Skin of body (tissue), 2 donors: ENCODE measurements around the gene REPS1. TPM values are rescaled to one million over a fixed set of nuclear protein-coding genes. Genes with fewer than 3 reads are reported as not detected.
"Not testable (repeated sequence)": the region's sequence is repeated elsewhere in the genome, so short reads cannot be mapped to it uniquely, and the experiment has no call there.

ENCODE experiments used
- DNase-seq: peaks from one replicate; lab custom pipeline; 2025; lab: John Stamatoyannopoulos, UW
- total RNA-seq: library from RNA; depleted of rRNA; stranded (reverse); fragments of >200 nt; gene quantifications from one replicate; pipeline ENCODE4 v1.2.3, GENCODE V29; 2014

The REPS1 gene
- total RNA-seq, 1 donor from 2014 or later = 66.1 TPM

- no peak for DNase-seq
These were observed 15.7 kb upstream of the REPS1 start for GRCh38 chr6:139003751-139004150.

GRCh38 chr6:138999949-139000725 is 12.1 kb upstream of the REPS1 start:
- DNase-seq = no peak

GRCh38 chr6:138997136-138997535 is 9.1 kb upstream of the REPS1 start:
- DNase-seq = no peak

GRCh38 chr6:138996524-138996923 is 8.5 kb upstream of the REPS1 start:
- no peak for DNase-seq

- not testable (repeated sequence) for DNase-seq
These were observed 5.4 kb upstream of the REPS1 start for GRCh38 chr6:138993410-138993809.

- not testable (repeated sequence) for DNase-seq
These were observed 4.9 kb upstream of the REPS1 start for GRCh38 chr6:138992965-138993364.

GRCh38 chr6:138991206-138991605 is 3.2 kb upstream of the REPS1 start:
- DNase-seq = no peak

GRCh38 chr6:138989098-138989983 is 1.3 kb upstream of the REPS1 start:
- DNase-seq = no peak

- peak; percentile 27 for DNase-seq
These were observed 399 bp upstream of the REPS1 start for GRCh38 chr6:138988469-138988834.

GRCh38 chr6:138987080-138987642 is 892 bp downstream of the REPS1 start:
- DNase-seq = no peak

GRCh38 chr6:138986578-138986977 is 1.5 kb downstream of the REPS1 start:
- DNase-seq = no peak

GRCh38 chr6:138981416-138981815 is 6.6 kb downstream of the REPS1 start:
- DNase-seq = no peak

GRCh38 chr6:138979813-138980668 is 8.0 kb downstream of the REPS1 start:
- DNase-seq = no peak

GRCh38 chr6:138979365-138979764 is 8.7 kb downstream of the REPS1 start:
- no peak for DNase-seq

- DNase-seq = no peak
These were observed 9.8 kb downstream of the REPS1 start for GRCh38 chr6:138978229-138978628.

- DNase-seq = no peak
These were observed 10.3 kb downstream of the REPS1 start for GRCh38 chr6:138977646-138978167.

GRCh38 chr6:138977242-138977641 is 10.8 kb downstream of the REPS1 start:
- DNase-seq = no peak

- no peak for DNase-seq
These were observed 12.2 kb downstream of the REPS1 start for GRCh38 chr6:138975815-138976214.

- no peak for DNase-seq
These were observed 14.4 kb downstream of the REPS1 start for GRCh38 chr6:138973466-138974153.

- DNase-seq = no peak
These were observed 15.8 kb downstream of the REPS1 start for GRCh38 chr6:138972226-138972665.
